HG02840 (cell line): Measurements from ENCODE around the gene FAM120AOS.

Experiments used
- ATAC-seq: cut with Tn5 transposase; IDR thresholded peaks from one replicate; pipeline ENCODE4 v1.9.1; 2021; ENCODE audit warnings: mild to moderate bottlenecking, moderate library complexity, moderate number of reproducible peaks; ENCODE audit not compliant: unreplicated experiment, low FRiP score

Gene FAM120AOS

DNA sequence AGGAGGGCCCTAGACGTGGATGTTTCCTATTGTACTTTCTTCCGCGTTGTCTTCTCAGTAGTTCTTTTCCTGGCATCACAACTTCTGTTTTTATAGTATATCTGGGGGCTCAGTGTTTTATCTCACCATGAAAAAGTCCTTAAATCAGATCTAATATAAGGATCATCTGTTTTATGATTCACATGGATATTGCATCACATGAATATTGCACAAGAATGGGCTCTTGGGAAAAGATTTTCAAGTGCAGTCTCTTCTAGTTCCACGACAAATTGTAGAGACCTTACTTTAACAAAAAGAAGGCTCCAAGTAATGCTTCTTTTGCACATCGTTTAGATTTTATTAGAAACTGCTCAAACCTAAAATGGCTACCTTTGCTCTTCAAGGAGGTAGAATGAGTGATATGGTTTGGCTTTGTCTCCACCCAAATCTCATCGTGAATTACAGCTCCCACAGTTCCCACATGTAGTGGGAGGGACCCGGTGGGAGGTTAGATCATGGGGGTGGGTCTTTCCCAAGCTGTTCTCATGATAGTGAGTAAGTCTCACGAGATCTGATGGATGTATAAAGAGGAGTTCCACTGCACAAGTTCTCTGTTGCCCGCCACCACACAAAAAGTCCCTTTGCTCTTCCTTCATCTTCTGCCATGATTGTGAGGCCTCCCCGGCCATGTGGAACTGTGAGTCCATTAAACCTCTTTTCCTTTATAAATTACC, 55.6 kb downstream of the FAM120AOS start:
- no peak for ATAC-seq
